WTC11 (cell line): ENCODE measurements around the gene SLC4A8. TPM values are rescaled to one million over a fixed set of nuclear protein-coding genes. Genes with fewer than 3 reads are reported as not detected.

Experiments
- ATAC-seq: fragments of 200-7000 bp; cut with Tn5 transposase; 2 replicates; pipeline ENCODE4 v1.10.0; 2021; ENCODE audit warnings: mild to moderate bottlenecking, moderate library complexity
- CTCF ChIA-PET: fragments of 300-600 bp; sonication (Branson Sonifier 250); formaldehyde crosslinking; loops from one replicate; lab custom pipeline; 2021; ENCODE audit warnings: antibody characterized with exemption; lab: Charles Lee
- POLR2A ChIA-PET: fragments of 350-600 bp; sonication (Branson Sonifier 250); formaldehyde crosslinking; loops from one replicate; lab custom pipeline; 2021; ENCODE audit warnings: antibody characterized with exemption; lab: Charles Lee
- DNase-seq: peaks from one replicate; pipeline ENCODE4 v3.0.0; 2021; ENCODE audit warnings: low spot score
- H3K27ac Mint-ChIP-seq: 2 replicates; pipeline ENCODE4 v1.8.0; 2021; ENCODE audit warnings: mixed read lengths
- H3K27me3 Mint-ChIP-seq: 2 replicates; pipeline ENCODE4 v1.8.0; 2021; ENCODE audit warnings: low read depth, mild to moderate bottlenecking, moderate library complexity, mixed read lengths
- H3K36me3 Mint-ChIP-seq: 2 replicates; pipeline ENCODE4 v1.8.0; 2021; ENCODE audit warnings: mixed read lengths
- H3K4me1 Mint-ChIP-seq: 2 replicates; pipeline ENCODE4 v1.8.0; 2022; ENCODE audit warnings: mixed read lengths
- H3K4me3 Mint-ChIP-seq: 2 replicates; pipeline ENCODE4 v1.8.0; 2021; ENCODE audit warnings: mild to moderate bottlenecking, moderate library complexity, mixed read lengths
- H3K9me3 Mint-ChIP-seq: 2 replicates; pipeline ENCODE4 v1.8.0; 2021; ENCODE audit warnings: mixed read lengths
- CBFB ChIP-seq: sonication (generic); formaldehyde crosslinking; IDR thresholded peaks from 2 replicates; pipeline ENCODE4 v1.8.1; 2022; ENCODE audit warnings: mild to moderate bottlenecking, low read depth, missing genetic modification reagents
- ELF4 ChIP-seq: sonication (generic); formaldehyde crosslinking; IDR thresholded peaks from 2 replicates; pipeline ENCODE4 v1.8.1; 2022; ENCODE audit warnings: low read depth, mild to moderate bottlenecking, moderate library complexity, missing genetic modification reagents
- EMX1 ChIP-seq: fragments of 250-450 bp; sonication (Bioruptor Pico); IDR thresholded peaks from 2 replicates; pipeline ENCODE4 v1.8.0; 2021; ENCODE audit warnings: mild to moderate bottlenecking
- FOXP1 ChIP-seq: sonication (generic); formaldehyde crosslinking; IDR thresholded peaks from 2 replicates; pipeline ENCODE4 v1.8.0; 2022; ENCODE audit warnings: missing genetic modification reagents, mild to moderate bottlenecking, moderate library complexity, borderline replicate concordance
- GTF2I ChIP-seq: fragments of 250-450 bp; sonication (Bioruptor Pico); conservative IDR thresholded peaks from 2 replicates; pipeline ENCODE4 v1.4.0; 2021; ENCODE audit warnings: mild to moderate bottlenecking
- HMGA2 ChIP-seq: fragments of 250-450 bp; sonication (Bioruptor Pico); IDR thresholded peaks from 2 replicates; pipeline ENCODE4 v1.4.0; 2021; ENCODE audit warnings: mild to moderate bottlenecking, moderate library complexity
- JUN ChIP-seq: sonication (generic); formaldehyde crosslinking; IDR thresholded peaks from 2 replicates; pipeline ENCODE4 v1.8.0; 2023; ENCODE audit warnings: mild to moderate bottlenecking, missing genetic modification reagents
- NFYB ChIP-seq: sonication (generic); formaldehyde crosslinking; conservative IDR thresholded peaks from 2 replicates; pipeline ENCODE4 v1.8.0; 2022; ENCODE audit warnings: low read depth, missing genetic modification reagents
- NR2C2 ChIP-seq: sonication (generic); formaldehyde crosslinking; IDR thresholded peaks from 2 replicates; pipeline ENCODE4 v1.8.0; 2022; ENCODE audit warnings: mild to moderate bottlenecking, missing genetic modification reagents
- RORB ChIP-seq: fragments of 250-450 bp; sonication (Bioruptor Pico); IDR thresholded peaks from 2 replicates; pipeline ENCODE4 v1.9.0; 2021; ENCODE audit warnings: mild to moderate bottlenecking
- SMAD3 ChIP-seq: sonication (generic); formaldehyde crosslinking; IDR thresholded peaks from 2 replicates; pipeline ENCODE4 v1.8.0; 2022; ENCODE audit warnings: missing genetic modification reagents, mild to moderate bottlenecking, borderline replicate concordance
- ZBTB21 ChIP-seq: sonication (generic); formaldehyde crosslinking; IDR thresholded peaks from 2 replicates; pipeline ENCODE4 v1.8.1; 2023; ENCODE audit warnings: mild to moderate bottlenecking, missing genetic modification reagents, borderline replicate concordance
- ZNF121 ChIP-seq: sonication (generic); formaldehyde crosslinking; IDR thresholded peaks from 2 replicates; pipeline ENCODE4 v1.8.0; 2023; ENCODE audit warnings: missing genetic modification reagents
- ZNF416 ChIP-seq: fragments of 250-450 bp; sonication (Bioruptor Pico); IDR thresholded peaks from 2 replicates; pipeline ENCODE4 v1.9.0; 2021; ENCODE audit warnings: mild to moderate bottlenecking, inconsistent platforms
- total RNA-seq: library from RNA; stranded (reverse); gene quantifications from 3 replicates; pipeline ENCODE4 v1.2.3, GENCODE V29; 2021
- TF ChIP-seq, protein P1 (sequence below): sonication (generic); formaldehyde crosslinking; IDR thresholded peaks from 2 replicates; pipeline ENCODE4 v1.8.1; 2023; ENCODE audit warnings: mild to moderate bottlenecking, missing genetic modification reagents
- TF ChIP-seq, protein P2 (sequence below): sonication (generic); formaldehyde crosslinking; conservative IDR thresholded peaks from 2 replicates; pipeline ENCODE4 v1.8.1; 2022; ENCODE audit warnings: mild to moderate bottlenecking, missing genetic modification reagents
- TF ChIP-seq, protein P3 (sequence below): sonication (generic); formaldehyde crosslinking; IDR thresholded peaks from 2 replicates; pipeline ENCODE4 v1.8.0; 2022; ENCODE audit warnings: mild to moderate bottlenecking, missing genetic modification reagents
- TF ChIP-seq, protein P4 (sequence below): sonication (generic); formaldehyde crosslinking; IDR thresholded peaks from 2 replicates; pipeline ENCODE4 v1.8.1; 2022; ENCODE audit warnings: mild to moderate bottlenecking, missing genetic modification reagents, moderate library complexity, borderline replicate concordance
- TF ChIP-seq, protein P5 (sequence below): sonication (generic); formaldehyde crosslinking; IDR thresholded peaks from 2 replicates; pipeline ENCODE4 v1.8.0; 2023; ENCODE audit warnings: missing genetic modification reagents
- TF ChIP-seq, protein P6 (sequence below): sonication (generic); formaldehyde crosslinking; IDR thresholded peaks from 2 replicates; pipeline ENCODE4 v1.8.1; 2023; ENCODE audit warnings: mild to moderate bottlenecking, moderate library complexity, missing genetic modification reagents
- TF ChIP-seq, protein P7 (sequence below): fragments of 250-450 bp; sonication (Bioruptor Pico); IDR thresholded peaks from 2 replicates; pipeline ENCODE4 v2.1.2; 2022; ENCODE audit warnings: mild to moderate bottlenecking, moderate library complexity
- TF ChIP-seq, protein P8 (sequence below): sonication (generic); formaldehyde crosslinking; IDR thresholded peaks from 2 replicates; pipeline ENCODE4 v1.8.1; 2023; ENCODE audit warnings: mild to moderate bottlenecking, missing genetic modification reagents, moderate library complexity
- TF ChIP-seq, protein P9 (sequence below): fragments of 200-600 bp; IDR thresholded peaks from 2 replicates; pipeline ENCODE4 v1.8.0; 2022; ENCODE audit warnings: antibody characterized with exemption

The SLC4A8 gene
- total RNA-seq, 1 experiment from 2014 or later, result 16.9 TPM

DNA sequence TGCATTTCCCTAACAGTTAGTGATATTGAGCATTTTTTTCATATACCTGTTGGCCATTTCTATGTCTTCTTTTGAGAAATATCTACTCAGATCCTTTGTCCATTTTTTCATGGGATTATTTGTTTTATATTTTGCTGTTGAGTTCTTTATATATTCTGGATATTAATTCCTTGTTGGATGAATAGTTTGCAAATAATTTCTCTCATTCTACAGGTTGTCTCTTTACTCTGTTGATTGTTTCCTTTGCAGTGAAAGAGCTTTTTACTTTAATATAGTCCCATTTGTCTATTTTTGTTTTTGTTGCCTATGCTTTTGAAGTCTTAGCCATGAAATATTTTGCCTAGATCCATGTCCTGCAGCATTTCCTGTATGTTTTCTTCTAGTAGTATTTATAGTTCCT, 11.5 kb upstream of the SLC4A8 start:
- Mint-ChIP-seq H3K4me1 (peaks cover 8% of the 10 kb centered on the region), H3K27ac (no peak overlapping the region), H3K27me3 (no peaks in the 10 kb centered on the region), H3K4me3 (no peak overlapping the region), H3K36me3 (no peaks in the 10 kb centered on the region), H3K9me3 (no peaks in the 10 kb centered on the region)
- POLR2A ChIA-PET, result no interaction called here
- DNase-seq (no peak), ATAC-seq (no peak)
- TF ChIP-seq CBFB (no peak), NR2C2 (no peak), HMGA2 (CRISPR knock-in tag) (no peak), JUN (CRISPR knock-in tag) (no peak), SMAD3 (no peak), RORB (CRISPR knock-in tag) (no peak), GTF2I (no peak), ZBTB21 (CRISPR knock-in tag) (no peak)
- TF ChIP-seq, protein P1, sequence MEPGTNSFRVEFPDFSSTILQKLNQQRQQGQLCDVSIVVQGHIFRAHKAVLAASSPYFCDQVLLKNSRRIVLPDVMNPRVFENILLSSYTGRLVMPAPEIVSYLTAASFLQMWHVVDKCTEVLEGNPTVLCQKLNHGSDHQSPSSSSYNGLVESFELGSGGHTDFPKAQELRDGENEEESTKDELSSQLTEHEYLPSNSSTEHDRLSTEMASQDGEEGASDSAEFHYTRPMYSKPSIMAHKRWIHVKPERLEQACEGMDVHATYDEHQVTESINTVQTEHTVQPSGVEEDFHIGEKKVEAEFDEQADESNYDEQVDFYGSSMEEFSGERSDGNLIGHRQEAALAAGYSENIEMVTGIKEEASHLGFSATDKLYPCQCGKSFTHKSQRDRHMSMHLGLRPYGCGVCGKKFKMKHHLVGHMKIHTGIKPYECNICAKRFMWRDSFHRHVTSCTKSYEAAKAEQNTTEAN (CRISPR knock-in tag), result no peak
- TF ChIP-seq, protein P2, sequence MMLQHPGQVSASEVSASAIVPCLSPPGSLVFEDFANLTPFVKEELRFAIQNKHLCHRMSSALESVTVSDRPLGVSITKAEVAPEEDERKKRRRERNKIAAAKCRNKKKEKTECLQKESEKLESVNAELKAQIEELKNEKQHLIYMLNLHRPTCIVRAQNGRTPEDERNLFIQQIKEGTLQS (CRISPR knock-in tag), result no peak
- TF ChIP-seq, protein P3, sequence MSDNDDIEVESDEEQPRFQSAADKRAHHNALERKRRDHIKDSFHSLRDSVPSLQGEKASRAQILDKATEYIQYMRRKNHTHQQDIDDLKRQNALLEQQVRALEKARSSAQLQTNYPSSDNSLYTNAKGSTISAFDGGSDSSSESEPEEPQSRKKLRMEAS (CRISPR knock-in tag), result no peak
- TF ChIP-seq, protein P4, sequence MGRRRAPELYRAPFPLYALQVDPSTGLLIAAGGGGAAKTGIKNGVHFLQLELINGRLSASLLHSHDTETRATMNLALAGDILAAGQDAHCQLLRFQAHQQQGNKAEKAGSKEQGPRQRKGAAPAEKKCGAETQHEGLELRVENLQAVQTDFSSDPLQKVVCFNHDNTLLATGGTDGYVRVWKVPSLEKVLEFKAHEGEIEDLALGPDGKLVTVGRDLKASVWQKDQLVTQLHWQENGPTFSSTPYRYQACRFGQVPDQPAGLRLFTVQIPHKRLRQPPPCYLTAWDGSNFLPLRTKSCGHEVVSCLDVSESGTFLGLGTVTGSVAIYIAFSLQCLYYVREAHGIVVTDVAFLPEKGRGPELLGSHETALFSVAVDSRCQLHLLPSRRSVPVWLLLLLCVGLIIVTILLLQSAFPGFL (CRISPR knock-in tag), result no peak
- TF ChIP-seq, protein P5, sequence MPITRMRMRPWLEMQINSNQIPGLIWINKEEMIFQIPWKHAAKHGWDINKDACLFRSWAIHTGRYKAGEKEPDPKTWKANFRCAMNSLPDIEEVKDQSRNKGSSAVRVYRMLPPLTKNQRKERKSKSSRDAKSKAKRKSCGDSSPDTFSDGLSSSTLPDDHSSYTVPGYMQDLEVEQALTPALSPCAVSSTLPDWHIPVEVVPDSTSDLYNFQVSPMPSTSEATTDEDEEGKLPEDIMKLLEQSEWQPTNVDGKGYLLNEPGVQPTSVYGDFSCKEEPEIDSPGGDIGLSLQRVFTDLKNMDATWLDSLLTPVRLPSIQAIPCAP, result no peak
- CTCF ChIA-PET, result no interaction called here

DNA sequence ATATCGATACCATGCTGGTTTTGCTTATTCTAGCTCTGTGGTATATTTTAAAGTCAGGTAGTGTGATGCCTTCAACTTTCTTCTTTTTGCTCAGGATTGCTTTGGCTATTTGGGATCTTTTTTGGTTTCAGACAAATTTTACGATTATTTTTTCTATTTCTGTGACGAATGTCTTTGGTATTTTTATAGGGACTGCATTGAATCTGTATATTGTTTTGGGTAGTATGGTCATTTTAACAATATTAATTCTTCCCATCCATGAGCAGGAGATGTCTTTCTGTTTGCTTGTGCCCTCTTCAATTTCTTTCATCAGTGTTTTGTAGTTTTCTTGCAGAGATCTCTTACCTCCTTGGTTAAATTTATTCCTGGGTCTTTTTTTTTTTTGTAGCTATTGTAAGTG, 10.8 kb upstream of the SLC4A8 start:
- no peak overlapping the region; the same call in 1 of the 2 replicates for H3K27ac Mint-ChIP-seq
- no peaks in the 10 kb centered on the region for H3K9me3 Mint-ChIP-seq
- POLR2A ChIA-PET, result no interaction called here
- CTCF ChIA-PET, result no interaction called here
- no peak for DNase-seq
- H3K36me3 Mint-ChIP-seq, result no peaks in the 10 kb centered on the region
- no peak for ATAC-seq
- H3K27me3 Mint-ChIP-seq, result no peaks in the 10 kb centered on the region
- no peak overlapping the region for H3K4me3 Mint-ChIP-seq
- peaks cover 10% of the 10 kb centered on the region for H3K4me1 Mint-ChIP-seq
- no peak for TF ChIP-seq SMAD3
- TF ChIP-seq, protein P6, sequence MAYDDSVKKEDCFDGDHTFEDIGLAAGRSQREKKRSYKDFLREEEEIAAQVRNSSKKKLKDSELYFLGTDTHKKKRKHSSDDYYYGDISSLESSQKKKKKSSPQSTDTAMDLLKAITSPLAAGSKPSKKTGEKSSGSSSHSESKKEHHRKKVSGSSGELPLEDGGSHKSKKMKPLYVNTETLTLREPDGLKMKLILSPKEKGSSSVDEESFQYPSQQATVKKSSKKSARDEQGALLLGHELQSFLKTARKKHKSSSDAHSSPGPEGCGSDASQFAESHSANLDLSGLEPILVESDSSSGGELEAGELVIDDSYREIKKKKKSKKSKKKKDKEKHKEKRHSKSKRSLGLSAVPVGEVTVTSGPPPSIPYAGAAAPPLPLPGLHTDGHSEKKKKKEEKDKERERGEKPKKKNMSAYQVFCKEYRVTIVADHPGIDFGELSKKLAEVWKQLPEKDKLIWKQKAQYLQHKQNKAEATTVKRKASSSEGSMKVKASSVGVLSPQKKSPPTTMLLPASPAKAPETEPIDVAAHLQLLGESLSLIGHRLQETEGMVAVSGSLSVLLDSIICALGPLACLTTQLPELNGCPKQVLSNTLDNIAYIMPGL (CRISPR knock-in tag), result no peak
- no peak for TF ChIP-seq NFYB
- no peak for TF ChIP-seq EMX1 (CRISPR knock-in tag)
- TF ChIP-seq ELF4, result no peak
- TF ChIP-seq, protein P3 (CRISPR knock-in tag), result no peak
- no peak for TF ChIP-seq FOXP1 (CRISPR knock-in tag)
- TF ChIP-seq, protein P7, sequence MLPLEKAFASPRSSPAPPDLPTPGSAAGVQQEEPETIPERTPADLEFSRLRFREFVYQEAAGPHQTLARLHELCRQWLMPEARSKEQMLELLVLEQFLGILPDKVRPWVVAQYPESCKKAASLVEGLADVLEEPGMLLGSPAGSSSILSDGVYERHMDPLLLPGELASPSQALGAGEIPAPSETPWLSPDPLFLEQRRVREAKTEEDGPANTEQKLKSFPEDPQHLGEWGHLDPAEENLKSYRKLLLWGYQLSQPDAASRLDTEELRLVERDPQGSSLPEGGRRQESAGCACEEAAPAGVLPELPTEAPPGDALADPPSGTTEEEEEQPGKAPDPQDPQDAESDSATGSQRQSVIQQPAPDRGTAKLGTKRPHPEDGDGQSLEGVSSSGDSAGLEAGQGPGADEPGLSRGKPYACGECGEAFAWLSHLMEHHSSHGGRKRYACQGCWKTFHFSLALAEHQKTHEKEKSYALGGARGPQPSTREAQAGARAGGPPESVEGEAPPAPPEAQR (CRISPR knock-in tag), result no peak
- TF ChIP-seq, protein P8, sequence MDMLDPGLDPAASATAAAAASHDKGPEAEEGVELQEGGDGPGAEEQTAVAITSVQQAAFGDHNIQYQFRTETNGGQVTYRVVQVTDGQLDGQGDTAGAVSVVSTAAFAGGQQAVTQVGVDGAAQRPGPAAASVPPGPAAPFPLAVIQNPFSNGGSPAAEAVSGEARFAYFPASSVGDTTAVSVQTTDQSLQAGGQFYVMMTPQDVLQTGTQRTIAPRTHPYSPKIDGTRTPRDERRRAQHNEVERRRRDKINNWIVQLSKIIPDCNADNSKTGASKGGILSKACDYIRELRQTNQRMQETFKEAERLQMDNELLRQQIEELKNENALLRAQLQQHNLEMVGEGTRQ (CRISPR knock-in tag), result no peak
- TF ChIP-seq, protein P9, sequence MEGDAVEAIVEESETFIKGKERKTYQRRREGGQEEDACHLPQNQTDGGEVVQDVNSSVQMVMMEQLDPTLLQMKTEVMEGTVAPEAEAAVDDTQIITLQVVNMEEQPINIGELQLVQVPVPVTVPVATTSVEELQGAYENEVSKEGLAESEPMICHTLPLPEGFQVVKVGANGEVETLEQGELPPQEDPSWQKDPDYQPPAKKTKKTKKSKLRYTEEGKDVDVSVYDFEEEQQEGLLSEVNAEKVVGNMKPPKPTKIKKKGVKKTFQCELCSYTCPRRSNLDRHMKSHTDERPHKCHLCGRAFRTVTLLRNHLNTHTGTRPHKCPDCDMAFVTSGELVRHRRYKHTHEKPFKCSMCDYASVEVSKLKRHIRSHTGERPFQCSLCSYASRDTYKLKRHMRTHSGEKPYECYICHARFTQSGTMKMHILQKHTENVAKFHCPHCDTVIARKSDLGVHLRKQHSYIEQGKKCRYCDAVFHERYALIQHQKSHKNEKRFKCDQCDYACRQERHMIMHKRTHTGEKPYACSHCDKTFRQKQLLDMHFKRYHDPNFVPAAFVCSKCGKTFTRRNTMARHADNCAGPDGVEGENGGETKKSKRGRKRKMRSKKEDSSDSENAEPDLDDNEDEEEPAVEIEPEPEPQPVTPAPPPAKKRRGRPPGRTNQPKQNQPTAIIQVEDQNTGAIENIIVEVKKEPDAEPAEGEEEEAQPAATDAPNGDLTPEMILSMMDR, result no peak
- TF ChIP-seq ZNF121 (CRISPR knock-in tag), result no peak
- no peak for TF ChIP-seq ZNF416 (CRISPR knock-in tag)
